ENCODE measurements around the gene ARHGAP8.

ARHGAP8 gene

DNA sequence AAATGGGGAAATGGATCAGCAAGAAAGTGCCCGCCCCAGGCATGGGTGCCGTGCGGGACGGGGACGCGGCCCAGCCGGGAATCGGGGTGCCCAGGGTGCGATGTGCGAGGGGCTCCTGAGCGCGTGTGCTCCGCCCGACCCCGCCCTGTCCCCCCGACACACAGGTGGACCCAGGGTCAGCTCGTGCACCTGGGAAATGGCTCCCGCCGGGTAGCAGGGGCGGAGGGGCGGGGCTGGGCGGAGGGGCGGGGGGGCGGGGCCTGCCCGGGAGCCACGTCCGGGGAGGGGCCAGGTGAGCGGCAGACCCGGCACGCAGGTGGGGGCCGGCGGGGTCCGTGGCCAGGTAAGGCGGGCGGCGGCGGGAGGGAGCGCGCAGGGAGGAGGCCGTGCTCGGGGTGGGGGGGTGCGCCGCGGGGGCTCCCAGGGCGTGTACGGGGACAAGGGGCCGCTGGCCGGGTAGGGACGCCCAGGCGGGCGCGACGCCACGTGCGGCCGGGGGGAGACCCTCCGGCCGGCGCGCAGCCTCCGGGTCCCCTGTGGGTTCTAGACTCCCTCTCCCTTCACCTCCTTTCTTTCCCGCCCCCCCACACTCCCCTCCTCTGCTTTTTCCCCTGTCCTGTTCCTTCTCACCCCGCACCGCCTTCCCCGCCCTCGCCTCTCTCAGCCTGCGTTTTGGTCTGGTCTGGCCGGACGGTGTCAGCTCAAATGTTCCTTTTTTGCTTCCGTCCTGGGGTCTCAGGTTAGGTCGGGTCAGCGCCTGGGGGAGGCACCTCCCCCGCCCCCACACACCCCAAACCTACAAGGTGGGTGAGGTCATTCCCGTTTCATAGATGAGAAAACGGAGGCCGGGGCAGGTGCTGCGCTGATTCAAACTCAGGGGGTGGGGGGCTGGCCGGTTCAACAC lies at the start of gene ARHGAP8:
ARHGAP8 (plus strand) TSS at position 291 of the 904 bp plus-strand sequence. CDS start 33,953 bp downstream, outside the sequence.
- no peak for DNase-seq (ENCODE audit: low spot score)

DNA sequence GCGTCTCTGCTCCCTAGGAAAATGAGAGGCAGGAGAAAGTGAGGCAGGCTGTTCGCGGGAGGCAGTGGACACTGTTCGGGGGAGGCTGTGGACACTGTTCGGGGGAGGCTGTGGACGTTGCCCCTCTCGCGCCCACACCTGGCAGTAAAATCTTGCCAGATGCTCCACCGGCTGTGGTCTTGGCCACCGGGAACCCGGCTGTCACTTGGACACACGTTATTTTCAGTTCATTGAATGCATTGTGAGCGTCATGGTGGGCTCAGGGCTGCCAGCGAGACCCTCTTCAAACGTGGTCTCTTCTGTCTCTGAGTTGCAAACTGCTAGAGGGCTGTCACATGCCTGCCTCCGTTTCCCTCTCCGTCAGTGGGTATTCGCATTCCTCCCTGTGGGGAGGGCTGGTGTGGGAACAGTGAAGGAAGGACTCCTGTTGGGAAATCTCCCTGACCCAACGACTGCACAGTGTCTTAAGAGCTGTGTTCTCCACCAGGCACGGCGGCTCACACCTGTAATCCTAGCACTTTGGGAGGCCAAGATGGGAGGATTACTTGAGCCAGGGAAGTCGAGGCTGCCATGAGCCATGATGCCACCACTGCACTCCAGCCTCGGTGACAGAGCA lies 49.0 kb upstream of the ARHGAP8 start:
- no peak for DNase-seq (ENCODE audit: low spot score)

DNA sequence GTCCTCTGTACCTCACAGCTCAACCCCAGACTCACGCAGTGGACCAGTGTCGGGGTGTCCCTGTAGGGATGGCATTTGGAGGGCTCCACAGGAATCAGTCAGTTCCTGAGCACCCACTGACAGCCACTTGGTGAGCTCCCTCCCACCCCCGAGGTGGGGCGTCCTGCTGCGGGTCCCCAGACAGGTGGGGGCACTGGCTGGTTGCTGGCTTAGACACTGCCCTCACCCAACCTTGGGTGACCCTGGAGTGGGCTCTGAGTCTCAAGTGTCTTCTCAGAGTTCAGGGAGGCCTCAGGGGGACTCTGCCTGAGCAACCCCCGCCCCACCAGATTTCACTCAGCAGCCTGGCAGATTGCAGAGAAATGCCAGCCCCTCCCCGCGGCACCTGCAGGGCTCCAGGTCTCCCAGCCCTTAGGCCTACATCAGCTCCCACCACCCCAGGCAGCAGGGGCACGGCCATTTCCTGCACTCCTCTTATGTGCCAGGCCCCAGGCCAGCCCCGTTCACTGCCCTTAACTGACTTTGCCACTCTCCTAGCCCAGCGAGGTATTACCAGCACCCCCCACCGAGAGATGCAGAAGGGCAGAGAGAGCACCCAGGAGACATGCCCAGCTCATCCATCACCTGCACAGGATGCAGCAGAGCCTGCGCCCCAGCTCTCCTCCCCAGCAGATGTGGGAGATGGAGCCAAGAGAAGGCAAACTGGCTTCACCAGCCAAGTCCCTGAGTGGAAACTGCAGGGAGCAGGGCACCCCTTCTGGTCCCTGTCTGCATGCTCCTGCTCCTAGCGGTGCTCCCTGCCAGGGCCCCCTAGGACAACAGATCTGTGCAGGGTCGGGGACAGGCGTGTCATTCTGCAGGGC lies 48.0 kb upstream of the ARHGAP8 start:
- DNase-seq (ENCODE audit: low spot score): no peak

DNA sequence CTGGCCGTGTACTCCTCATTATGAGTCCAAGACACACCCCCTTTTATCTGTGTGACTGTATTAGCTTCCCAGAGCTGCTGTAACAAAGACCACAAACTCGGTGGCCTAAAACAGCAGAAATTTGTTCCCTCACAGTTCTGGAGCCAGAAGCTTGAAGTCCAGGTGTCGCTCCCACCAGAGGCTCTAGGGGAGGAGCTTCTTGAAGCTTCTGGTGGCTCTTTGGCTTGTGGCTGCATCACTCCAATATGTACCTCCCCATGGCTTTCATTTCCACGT lies 47.4 kb upstream of the ARHGAP8 start:
- no peak for DNase-seq (ENCODE audit: low spot score)

DNA sequence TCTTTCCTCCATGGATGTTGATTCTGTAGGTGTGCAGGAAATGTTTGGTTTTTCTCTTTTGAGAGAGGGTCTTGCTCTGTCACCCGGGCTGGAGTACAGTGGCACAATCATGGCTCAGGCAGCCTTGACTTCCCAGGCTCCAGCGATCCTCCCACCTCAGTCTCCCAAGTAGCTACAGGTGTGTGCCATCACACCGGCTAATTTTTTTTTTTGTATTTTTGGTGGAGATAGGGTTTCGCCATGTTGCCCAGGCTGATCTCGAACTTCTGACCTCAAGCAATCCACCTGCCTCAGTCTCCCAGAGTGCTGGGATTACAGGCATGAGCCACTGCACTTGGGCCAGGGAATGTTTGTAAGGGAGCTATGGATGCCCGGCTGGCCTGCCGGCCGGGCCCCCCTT lies 45.9 kb upstream of the ARHGAP8 start:
- no peak for DNase-seq (ENCODE audit: low spot score)

- DNase-seq (ENCODE audit: low spot score): no peak
These were observed 45.2 kb upstream of the ARHGAP8 start for GRCh38 chr22:44707178-44707577.

DNA sequence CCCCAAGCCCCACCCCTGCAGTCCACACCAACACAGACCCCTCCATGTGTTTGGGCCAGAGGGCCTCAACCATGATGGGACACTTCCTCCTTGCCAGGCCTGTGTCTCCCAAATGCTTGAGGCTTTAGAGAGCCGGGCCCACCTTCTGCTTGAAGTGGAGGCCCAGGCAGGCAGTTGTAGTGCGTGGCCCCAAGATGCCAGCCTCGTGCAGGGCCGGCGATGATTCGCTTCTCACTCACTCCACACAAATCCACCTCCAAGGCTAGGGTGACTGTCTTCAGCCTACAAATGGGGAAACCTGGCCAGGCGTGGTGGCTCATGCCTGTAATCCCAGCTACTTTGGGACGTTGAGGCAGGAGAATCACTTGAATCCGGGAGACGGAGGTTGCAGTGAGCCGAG lies 44.6 kb upstream of the ARHGAP8 start:
- no peak for DNase-seq (ENCODE audit: low spot score)

- no peak for DNase-seq (ENCODE audit: low spot score)
These were observed 42.4 kb upstream of the ARHGAP8 start for GRCh38 chr22:44709881-44710392.

DNA sequence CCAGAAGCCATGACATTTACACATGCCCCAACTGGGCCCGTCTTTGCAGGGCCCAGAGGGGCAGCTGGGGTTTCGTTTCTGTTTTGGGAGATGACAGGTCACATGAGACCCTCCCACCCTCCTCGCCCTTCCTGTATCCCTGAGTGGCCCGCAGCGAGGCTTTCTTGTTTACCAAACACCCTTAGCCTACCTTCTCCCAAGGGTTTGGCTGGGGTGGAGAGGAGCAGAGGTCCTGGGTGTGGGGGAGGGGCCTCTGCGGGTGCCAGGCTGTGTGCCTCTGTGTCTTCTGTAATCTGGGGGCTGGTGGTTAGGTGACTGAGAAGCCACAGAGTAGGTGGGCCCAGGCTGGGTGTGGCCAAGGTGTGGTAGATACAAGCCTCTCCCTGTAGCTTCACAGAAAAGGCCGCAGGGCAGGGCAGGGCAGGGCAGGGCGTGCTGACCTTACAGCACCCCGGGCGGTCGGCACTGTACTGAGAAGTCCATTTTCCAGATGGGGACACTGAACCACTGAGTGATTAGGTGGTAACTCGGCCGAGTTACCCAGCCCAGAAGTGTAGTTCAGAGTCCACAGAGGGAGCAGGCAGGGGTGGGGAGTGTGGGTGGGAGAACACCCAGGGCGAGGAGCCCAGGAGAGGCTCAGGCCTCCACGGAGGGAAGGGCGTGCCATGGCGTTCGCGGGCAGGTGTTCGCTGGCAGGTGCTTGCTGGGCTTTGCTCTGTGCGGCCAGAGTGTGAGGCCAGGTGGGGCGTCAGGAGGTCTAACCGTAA lies 41.7 kb upstream of the ARHGAP8 start:
- DNase-seq (ENCODE audit: low spot score): no peak

- DNase-seq (ENCODE audit: low spot score): no peak
These were observed 41.2 kb upstream of the ARHGAP8 start for GRCh38 chr22:44711241-44711560.

DNA sequence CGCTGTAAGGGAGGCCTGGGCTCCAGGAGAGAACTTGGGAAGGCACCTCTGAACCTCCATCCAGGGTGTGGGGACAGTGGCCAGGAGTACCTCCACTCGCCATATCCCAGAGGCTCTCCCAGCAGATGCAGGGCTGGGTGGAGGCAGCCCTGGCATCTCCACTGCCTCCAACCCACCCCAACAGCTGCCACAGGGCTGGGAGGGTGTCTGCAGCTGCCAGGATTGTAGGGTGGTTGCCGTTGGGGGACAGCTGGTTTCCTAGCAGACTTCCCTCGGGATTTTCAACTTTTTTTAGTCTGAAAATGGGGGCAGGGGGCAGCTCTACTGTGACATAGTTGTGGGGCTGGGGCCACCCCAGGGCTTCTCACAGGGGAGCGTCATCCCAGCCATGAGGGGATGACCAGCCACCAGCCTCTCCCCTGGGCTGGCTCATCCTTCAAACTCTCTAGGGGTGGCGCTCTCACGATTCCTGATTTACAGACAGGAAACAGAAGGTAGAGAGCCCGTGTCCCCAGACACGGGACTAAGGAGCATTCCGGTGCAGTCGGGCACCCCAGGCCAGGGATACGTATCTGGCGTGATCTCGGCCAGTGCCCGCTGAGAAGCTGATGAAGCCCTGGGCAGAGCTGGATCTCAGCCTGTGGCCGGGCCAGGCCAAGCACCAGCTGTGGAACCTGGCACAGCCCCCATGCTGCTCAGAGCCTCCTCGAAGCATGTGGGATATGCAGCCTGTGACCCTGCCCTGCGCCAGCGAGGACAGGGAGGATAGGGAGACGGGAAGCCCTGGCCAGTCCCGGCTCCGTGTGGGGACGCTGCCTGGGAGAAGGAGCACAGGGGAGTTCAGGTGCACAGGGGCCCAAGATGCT lies 40.5 kb upstream of the ARHGAP8 start:
- no peak for DNase-seq (ENCODE audit: low spot score)

GRCh38 chr22:44712962-44713361 lies 39.4 kb upstream of the ARHGAP8 start:
- no peak for DNase-seq (ENCODE audit: low spot score)

GRCh38 chr22:44714703-44715350 lies 37.5 kb upstream of the ARHGAP8 start:
- DNase-seq (ENCODE audit: low spot score): no peak

DNA sequence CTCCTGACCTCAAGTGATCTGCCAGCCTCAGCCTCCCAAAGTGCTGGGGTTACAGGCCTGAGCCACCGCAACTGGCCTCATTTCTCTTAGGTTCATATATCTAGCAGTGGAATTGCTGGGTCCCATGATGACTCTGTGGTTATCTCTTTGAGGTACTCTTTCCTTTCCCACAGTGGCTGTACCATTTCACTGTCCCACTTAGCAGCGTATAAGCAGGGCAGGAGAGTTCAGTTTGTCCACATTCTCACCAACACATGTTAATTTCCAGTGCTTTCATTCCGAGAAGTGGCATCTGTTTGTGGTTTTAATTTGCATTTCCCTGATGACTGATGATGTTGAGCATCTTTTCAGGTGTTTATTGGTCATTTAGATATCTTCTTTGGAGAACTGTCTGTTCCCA lies 34.0 kb upstream of the ARHGAP8 start:
- no peak for DNase-seq (ENCODE audit: low spot score)

DNA sequence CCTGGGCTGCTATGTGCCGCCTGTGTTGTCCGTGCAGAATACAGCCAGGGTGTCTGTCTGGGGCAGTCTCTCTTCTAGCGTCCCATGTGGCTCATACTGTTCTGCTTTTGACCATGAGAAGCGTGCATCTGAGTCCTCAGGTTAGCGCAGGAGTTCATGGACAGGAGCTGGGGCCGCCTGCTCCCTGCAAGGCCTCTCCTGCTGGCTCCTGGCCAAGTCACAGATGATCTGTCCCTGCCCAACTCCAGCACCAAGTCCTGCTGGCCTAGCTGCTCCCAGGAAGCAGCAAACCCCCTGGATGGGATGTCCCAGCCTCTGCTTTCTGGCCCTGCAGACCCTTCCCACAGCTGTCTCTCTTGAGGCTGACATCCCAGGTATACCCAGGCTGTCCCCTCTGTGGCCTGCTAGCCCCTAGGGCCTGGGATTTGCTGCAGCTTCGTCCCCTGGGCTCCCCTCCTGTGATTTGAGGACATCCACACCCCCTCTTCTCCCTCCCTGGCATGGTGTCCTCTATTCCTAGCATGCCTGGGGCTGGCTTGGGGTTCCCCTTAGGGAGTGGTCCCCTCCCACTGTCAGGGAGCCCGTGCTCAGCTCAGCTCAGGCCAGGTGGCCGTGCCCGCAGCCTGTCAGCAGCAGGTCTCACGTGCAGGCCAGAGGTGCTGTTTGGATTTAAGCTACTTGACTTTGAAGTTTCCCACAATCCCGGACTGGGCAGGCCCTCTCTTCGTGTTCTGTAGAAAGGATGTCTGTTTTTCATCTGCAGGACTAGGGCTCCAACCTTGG lies 32.6 kb upstream of the ARHGAP8 start:
- DNase-seq (ENCODE audit: low spot score): peak; percentile 31

DNA sequence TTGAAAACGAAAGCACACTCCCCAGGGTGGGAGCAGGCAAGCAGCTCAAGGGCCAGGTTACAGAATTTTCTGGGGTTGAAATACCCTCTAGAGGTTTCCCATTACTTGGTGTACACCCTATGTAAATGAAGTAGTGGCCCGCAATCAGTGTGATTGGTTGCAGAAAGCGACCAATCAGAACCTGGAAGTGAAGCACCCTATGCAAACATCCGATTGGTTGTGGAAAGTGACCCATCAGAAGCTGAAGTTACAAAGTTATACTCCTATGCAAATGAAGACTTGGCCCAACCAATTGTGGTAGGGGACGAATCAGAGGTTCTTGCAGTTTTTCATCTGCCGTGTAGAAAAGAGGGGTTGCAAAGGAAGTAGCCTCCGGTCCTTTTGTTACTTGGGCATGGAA lies 31.2 kb upstream of the ARHGAP8 start:
- DNase-seq (ENCODE audit: low spot score): no peak

DNA sequence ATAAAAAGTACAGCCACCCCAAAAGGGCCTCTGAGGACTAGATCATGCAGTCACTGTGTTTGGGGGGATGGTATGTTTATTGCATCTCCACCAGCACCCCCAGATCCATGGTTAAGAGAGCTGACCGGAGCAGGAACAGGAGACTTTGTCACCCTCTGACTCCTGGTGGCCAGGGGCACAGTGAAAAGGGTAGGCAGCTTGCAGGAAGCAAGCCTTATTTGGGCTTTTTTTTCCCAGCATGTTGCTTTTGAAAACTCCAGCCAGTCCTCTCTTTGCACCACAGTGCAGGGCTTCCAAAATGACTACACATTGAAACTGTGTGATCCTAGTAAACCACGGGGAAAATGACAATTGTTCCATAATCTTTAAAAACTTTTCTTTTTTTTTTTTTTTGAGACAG lies 29.8 kb upstream of the ARHGAP8 start:
- DNase-seq (ENCODE audit: low spot score): no peak

DNA sequence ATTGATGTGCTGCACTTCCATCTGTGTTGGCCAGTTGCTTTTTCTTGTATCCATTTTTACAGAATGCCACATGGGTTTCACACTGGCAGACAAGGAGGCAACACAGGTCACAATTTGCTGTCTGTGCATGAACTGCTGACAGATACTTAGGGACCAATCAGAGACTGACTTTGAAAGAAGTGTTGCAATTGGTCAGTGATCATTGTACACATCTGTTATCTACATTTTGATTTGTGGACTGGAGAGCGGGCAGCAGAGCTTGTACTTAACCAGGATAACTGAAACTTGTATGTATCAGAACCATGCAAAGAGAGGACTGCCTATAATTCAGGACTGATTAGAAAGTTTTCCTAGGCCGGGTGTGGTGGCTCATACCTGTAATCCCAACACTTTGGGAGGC lies 28.6 kb upstream of the ARHGAP8 start:
- DNase-seq (ENCODE audit: low spot score): no peak

GRCh38 chr22:44724416-44724815 lies 28.0 kb upstream of the ARHGAP8 start:
- DNase-seq (ENCODE audit: low spot score): no peak

GRCh38 chr22:44724859-44725258 lies 27.5 kb upstream of the ARHGAP8 start:
- no peak for DNase-seq (ENCODE audit: low spot score)

All from hematopoietic multipotent progenitor cell treated with erythropoietin and hydrocortisone succinate and interleukin-3 and kit ligand, for 15 days (in vitro differentiated cells).